ENCODE measurements around the gene TMEM52B.

Gene TMEM52B

DNA sequence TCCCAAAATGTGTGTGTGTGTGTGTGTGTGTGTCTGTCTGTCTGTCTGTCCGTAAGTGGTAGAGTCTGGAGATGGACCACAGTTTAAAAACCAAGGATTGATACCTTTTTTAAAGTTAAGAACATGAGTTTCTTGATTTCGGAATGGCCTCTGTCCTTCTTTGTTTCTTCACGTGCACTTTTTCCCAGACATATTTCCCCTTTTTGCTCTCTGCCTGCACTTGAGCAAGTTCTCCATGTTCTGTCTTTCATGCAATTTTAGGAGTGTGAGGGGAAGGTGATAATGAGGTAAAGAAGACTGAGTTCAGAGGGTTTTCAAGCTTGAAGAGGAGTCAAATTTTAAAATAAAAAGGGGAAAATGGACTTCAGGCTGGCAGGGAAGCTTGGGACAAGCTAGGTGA is 19.6 kb upstream of the TMEM52B start:
- no peak overlapping the region for H2AFZ ChIP-seq
- H3K27ac ChIP-seq, result no peak overlapping the region
- H3K9me3 ChIP-seq (ENCODE audit: control insufficient read depth, low read length), result no peaks in the 10 kb centered on the region
- no peaks in the 10 kb centered on the region for H3K27me3 ChIP-seq (ENCODE audit: control insufficient read depth, insufficient read depth, low read length)
- H3K79me2 ChIP-seq, result no peaks in the 10 kb centered on the region
- no peak overlapping the region for H3K4me3 ChIP-seq (ENCODE audit: low read depth, low read length)
- no peaks in the 10 kb centered on the region for H3K4me1 ChIP-seq
- no peak overlapping the region for H3K4me2 ChIP-seq (ENCODE audit: low read length)
- TF ChIP-seq, protein P1, sequence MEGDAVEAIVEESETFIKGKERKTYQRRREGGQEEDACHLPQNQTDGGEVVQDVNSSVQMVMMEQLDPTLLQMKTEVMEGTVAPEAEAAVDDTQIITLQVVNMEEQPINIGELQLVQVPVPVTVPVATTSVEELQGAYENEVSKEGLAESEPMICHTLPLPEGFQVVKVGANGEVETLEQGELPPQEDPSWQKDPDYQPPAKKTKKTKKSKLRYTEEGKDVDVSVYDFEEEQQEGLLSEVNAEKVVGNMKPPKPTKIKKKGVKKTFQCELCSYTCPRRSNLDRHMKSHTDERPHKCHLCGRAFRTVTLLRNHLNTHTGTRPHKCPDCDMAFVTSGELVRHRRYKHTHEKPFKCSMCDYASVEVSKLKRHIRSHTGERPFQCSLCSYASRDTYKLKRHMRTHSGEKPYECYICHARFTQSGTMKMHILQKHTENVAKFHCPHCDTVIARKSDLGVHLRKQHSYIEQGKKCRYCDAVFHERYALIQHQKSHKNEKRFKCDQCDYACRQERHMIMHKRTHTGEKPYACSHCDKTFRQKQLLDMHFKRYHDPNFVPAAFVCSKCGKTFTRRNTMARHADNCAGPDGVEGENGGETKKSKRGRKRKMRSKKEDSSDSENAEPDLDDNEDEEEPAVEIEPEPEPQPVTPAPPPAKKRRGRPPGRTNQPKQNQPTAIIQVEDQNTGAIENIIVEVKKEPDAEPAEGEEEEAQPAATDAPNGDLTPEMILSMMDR (IDR thresholded peaks at IDR 0.05), result no peak
- H3K9ac ChIP-seq, result no peak overlapping the region
- no peaks in the 10 kb centered on the region for H3K36me3 ChIP-seq (ENCODE audit: control insufficient read depth, insufficient read depth, low read length)

DNA sequence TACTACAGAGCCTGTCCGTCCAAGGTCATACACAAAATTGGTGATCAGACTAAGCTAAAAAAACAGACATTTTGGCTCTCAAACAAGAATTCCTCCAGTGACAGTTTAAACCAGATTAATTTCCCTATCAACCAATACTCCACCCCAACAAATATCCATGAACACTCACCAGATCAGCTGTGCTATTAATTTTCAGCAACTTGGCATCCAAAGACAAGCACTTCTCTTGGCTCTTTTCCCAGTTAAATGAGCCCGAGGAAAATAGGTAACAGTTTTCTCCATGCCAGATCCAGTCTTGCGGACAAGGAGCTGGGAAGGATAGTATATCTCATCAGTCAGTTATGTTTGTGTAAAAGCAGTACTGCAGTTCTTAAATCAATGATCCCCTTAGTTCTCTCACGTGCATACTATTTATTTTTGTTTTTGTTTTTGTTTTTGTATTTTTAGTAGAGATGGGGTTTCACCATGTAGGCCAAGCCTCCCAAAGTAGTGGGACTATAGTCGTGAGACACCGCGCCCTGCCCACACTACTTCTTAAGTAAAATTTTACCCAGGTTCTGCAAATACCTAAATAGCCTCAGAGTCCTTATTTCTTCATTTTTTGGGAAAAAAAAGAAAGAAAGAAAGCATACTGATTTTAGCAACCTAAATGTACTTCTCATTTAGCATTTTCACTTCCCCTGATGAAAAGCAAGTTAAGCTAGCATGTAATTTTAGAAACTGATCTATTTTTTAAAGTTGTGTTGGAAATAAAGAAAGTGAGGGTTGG is 18.0 kb upstream of the TMEM52B start:
- no peak overlapping the region for H2AFZ ChIP-seq
- no peaks in the 10 kb centered on the region for H3K27me3 ChIP-seq (ENCODE audit: control insufficient read depth, insufficient read depth, low read length)
- H3K36me3 ChIP-seq (ENCODE audit: control insufficient read depth, insufficient read depth, low read length), result no peaks in the 10 kb centered on the region
- no peak overlapping the region for H3K9ac ChIP-seq
- H3K27ac ChIP-seq, result no peak overlapping the region
- H3K4me1 ChIP-seq, result no peaks in the 10 kb centered on the region
- no peak overlapping the region for H3K4me3 ChIP-seq (ENCODE audit: low read depth, low read length)
- H3K4me2 ChIP-seq (ENCODE audit: low read length), result no peak overlapping the region
- TF ChIP-seq, protein P1 (IDR thresholded peaks at IDR 0.05), result no peak
- no peaks in the 10 kb centered on the region for H3K9me3 ChIP-seq (ENCODE audit: control insufficient read depth, low read length)
- H3K79me2 ChIP-seq, result no peaks in the 10 kb centered on the region

DNA sequence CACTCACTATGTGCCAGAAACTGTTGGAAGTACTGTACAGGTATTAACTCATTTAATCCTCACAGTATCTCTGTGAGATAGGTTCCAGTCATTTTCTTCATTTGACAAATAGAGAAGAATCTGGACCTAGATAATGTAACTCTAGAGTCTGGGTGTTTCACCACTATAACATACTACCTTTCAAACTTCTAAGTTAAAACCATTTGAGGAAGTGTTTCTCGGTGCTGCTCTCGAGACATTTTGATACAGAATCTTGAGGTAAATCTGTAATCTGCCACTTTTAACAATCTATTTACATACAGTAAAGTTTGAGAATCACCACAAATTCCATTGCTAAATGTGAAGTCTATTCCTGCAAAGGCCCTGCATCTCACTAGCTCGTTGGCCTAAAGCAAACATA is 15.7 kb upstream of the TMEM52B start:
- TF ChIP-seq, protein P1 (IDR thresholded peaks at IDR 0.05), result no peak
- no peak overlapping the region for H3K4me2 ChIP-seq (ENCODE audit: low read length)
- no peak overlapping the region for H3K4me3 ChIP-seq (ENCODE audit: low read depth, low read length)
- no peaks in the 10 kb centered on the region for H3K9me3 ChIP-seq (ENCODE audit: control insufficient read depth, low read length)
- no peak overlapping the region for H3K9ac ChIP-seq
- H3K27me3 ChIP-seq (ENCODE audit: control insufficient read depth, insufficient read depth, low read length), result no peaks in the 10 kb centered on the region
- no peak overlapping the region for H2AFZ ChIP-seq
- H3K79me2 ChIP-seq, result no peaks in the 10 kb centered on the region
- H3K4me1 ChIP-seq, result no peaks in the 10 kb centered on the region
- H3K27ac ChIP-seq, result no peak overlapping the region
- no peaks in the 10 kb centered on the region for H3K36me3 ChIP-seq (ENCODE audit: control insufficient read depth, insufficient read depth, low read length)

DNA sequence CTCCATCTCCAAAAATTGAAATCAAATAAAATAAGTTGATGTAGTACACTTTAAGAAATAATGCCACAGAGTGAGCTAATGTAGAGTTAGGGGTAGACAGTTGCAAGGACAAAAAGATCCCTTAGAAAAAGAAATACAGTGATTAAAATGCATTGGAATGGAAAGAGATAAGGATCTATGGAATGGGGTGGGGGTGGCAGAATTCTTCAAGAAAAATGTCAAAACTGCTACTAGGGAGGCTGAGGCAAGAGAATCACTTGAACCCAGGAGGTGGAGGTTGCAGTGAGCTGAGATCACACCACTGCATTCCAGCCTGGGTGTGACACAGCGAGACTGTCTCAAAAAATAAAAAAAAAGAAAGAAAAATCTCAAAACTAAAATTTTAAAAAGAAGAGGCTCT is 13.4 kb upstream of the TMEM52B start:
- H3K36me3 ChIP-seq (ENCODE audit: control insufficient read depth, insufficient read depth, low read length), result no peaks in the 10 kb centered on the region
- H3K27ac ChIP-seq, result no peak overlapping the region
- H3K4me2 ChIP-seq (ENCODE audit: low read length), result no peak overlapping the region
- no peaks in the 10 kb centered on the region for H3K27me3 ChIP-seq (ENCODE audit: control insufficient read depth, insufficient read depth, low read length)
- TF ChIP-seq, protein P1 (IDR thresholded peaks at IDR 0.05), result no peak
- no peaks in the 10 kb centered on the region for H3K4me1 ChIP-seq
- no peak overlapping the region for H2AFZ ChIP-seq
- H3K4me3 ChIP-seq (ENCODE audit: low read depth, low read length), result no peak overlapping the region
- H3K9ac ChIP-seq, result no peak overlapping the region
- no peaks in the 10 kb centered on the region for H3K9me3 ChIP-seq (ENCODE audit: control insufficient read depth, low read length)
- H3K79me2 ChIP-seq, result no peaks in the 10 kb centered on the region

DNA sequence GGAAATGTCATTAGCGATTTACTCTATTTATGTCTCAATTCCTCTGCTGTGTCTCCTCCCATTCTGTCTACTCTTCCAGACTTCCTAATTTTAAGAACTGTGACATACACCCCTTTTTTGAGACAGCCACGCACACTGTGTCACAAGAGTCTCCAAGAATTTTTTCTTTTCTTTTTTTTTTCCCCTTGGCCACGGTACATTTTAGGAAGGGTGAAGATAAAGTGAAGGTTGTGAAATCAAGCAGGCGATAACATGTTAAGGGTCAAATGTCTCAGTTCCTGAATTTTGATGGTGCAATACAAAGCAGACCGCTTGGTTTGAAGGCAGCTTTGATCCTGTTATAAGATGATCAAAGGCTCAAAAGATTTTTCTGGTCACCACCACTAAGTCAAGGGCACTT is 11.2 kb upstream of the TMEM52B start:
- TF ChIP-seq, protein P1 (IDR thresholded peaks at IDR 0.05), result no peak
- Histone ChIP-seq H3K36me3 (ENCODE audit: control insufficient read depth, insufficient read depth, low read length) (no peaks in the 10 kb centered on the region), H3K27ac (no peak overlapping the region), H3K9ac (no peak overlapping the region), H3K27me3 (ENCODE audit: control insufficient read depth, insufficient read depth, low read length) (no peaks in the 10 kb centered on the region), H3K9me3 (ENCODE audit: control insufficient read depth, low read length) (no peaks in the 10 kb centered on the region), H3K4me1 (no peaks in the 10 kb centered on the region), H3K4me3 (ENCODE audit: low read depth, low read length) (no peak overlapping the region), H2AFZ (no peak overlapping the region), H3K4me2 (ENCODE audit: low read length) (no peak overlapping the region), H3K79me2 (no peaks in the 10 kb centered on the region)
